Mammary epithelial cell (primary cell): ENCODE results near the gene SLIRP.
A peak's percentile ranks its signal among the peaks of the same experiment; 100 is the strongest.

Source experiments
- EZH2 ChIP-seq: IDR thresholded peaks from 2 replicates; pipeline ENCODE4 v1.6.1; 2012; ENCODE audit warnings: low read length, inconsistent platforms, borderline replicate concordance
- TF ChIP-seq, protein P1 (sequence below), 2 donors: IDR thresholded peaks in 1 of 2; conservative IDR thresholded peaks in 1 of 2; 2 replicates each; pipeline ENCODE4 v1.5.1; 2011 to 2012; ENCODE audit warnings: inconsistent platforms in 2 of 2, low read length in 2 of 2, mild to moderate bottlenecking in 2 of 2, control low read depth in 1 of 2, low read depth in 1 of 2; ENCODE audit not compliant: insufficient read depth in 1 of 2; ENCODE audit errors: extremely low read depth in 1 of 2

DNA sequence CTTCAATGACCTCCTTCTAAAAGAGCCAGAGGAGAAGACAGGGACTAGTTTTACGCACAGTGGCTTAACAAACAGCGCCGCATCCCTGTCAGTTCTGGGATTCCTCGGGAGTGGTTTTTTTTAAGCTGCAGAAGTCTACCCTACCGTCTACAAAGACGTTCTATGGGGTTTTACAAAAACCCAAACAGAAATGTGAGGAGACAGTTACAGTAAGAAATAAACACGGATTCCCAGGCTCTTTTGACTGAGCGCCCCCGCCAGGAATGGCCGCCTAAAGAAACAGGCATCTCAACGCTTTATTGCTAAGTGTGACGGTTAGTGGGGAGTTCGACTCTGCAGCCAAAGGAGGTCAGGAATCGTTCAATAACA lies 564 bp upstream of the SLIRP start:
- TF ChIP-seq, protein P1, sequence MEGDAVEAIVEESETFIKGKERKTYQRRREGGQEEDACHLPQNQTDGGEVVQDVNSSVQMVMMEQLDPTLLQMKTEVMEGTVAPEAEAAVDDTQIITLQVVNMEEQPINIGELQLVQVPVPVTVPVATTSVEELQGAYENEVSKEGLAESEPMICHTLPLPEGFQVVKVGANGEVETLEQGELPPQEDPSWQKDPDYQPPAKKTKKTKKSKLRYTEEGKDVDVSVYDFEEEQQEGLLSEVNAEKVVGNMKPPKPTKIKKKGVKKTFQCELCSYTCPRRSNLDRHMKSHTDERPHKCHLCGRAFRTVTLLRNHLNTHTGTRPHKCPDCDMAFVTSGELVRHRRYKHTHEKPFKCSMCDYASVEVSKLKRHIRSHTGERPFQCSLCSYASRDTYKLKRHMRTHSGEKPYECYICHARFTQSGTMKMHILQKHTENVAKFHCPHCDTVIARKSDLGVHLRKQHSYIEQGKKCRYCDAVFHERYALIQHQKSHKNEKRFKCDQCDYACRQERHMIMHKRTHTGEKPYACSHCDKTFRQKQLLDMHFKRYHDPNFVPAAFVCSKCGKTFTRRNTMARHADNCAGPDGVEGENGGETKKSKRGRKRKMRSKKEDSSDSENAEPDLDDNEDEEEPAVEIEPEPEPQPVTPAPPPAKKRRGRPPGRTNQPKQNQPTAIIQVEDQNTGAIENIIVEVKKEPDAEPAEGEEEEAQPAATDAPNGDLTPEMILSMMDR (conservative IDR thresholded peaks at IDR 0.05 in 1 of 2, IDR thresholded peaks at IDR 0.05 in 1 of 2; ENCODE audit: extremely low read depth in 1 of 2, insufficient read depth in 1 of 2, low read depth in 1 of 2, low read length in 2 of 2), result peak; percentile 22 to 71
- no peak for TF ChIP-seq EZH2
